BLaER1 (cell line): ENCODE results near the gene NFATC1.

Source experiments
- H3K27ac ChIP-seq: shearing (Covaris generic); formaldehyde crosslinking; 2 replicates; pipeline ENCODE4 v1.8.1; 2022
- H3K27me3 ChIP-seq: shearing (Covaris generic); formaldehyde crosslinking; 2 replicates; pipeline ENCODE4 v1.8.1; 2022
- H3K36me3 ChIP-seq: shearing (Covaris generic); formaldehyde crosslinking; 2 replicates; pipeline ENCODE4 v1.8.1; 2022
- H3K4me1 ChIP-seq: shearing (Covaris generic); formaldehyde crosslinking; 2 replicates; pipeline ENCODE4 v1.8.1; 2022
- H3K4me2 ChIP-seq: shearing (Covaris generic); formaldehyde crosslinking; 2 replicates; pipeline ENCODE4 v1.8.1; 2022
- H3K4me3 ChIP-seq: shearing (Covaris generic); formaldehyde crosslinking; 2 replicates; pipeline ENCODE4 v1.8.1; 2022
- H3K9ac ChIP-seq: shearing (Covaris generic); formaldehyde crosslinking; 2 replicates; pipeline ENCODE4 v1.8.1; 2022
- H3K9me3 ChIP-seq: shearing (Covaris generic); formaldehyde crosslinking; 2 replicates; pipeline ENCODE4 v1.8.1; 2022
- H4K20me1 ChIP-seq: shearing (Covaris generic); formaldehyde crosslinking; 2 replicates; pipeline ENCODE4 v1.8.1; 2022
- Cebpa-rat ChIP-seq: shearing (Covaris generic); IDR thresholded peaks from 2 replicates; pipeline ENCODE4 v1.8.1; 2022

Gene NFATC1

GRCh38 chr18:79395761-79396404 lies at the start of gene NFATC1:
NFATC1 (plus strand) TSS chr18:79395930; CDS start chr18:79396225, 295 bp downstream.
- 0 out of 2 replicates have a peak within 1 kb of the TSS, but pooled peaks have one; percentile 22 for H3K27ac ChIP-seq
- no peaks in the 10 kb centered on the region for H3K9me3 ChIP-seq
- H3K9ac ChIP-seq: peak within 1 kb of the TSS; percentile 69
- peaks cover 25% of the 10 kb centered on the region for H4K20me1 ChIP-seq
- H3K4me2 ChIP-seq: peak within 1 kb of the TSS; percentile 92
- H3K4me1 ChIP-seq: peaks cover 60% of the 10 kb centered on the region
- H3K36me3 ChIP-seq: no peaks in the 10 kb centered on the region
- no peak for TF ChIP-seq Cebpa-rat
- peaks cover 76% of the 10 kb centered on the region for H3K27me3 ChIP-seq
- peak within 1 kb of the TSS; percentile 75 for H3K4me3 ChIP-seq

GRCh38 chr18:79345981-79346380 lies 49.7 kb upstream of the NFATC1 start:
- no peak overlapping the region for H3K27ac ChIP-seq
- H3K4me3 ChIP-seq: no peak overlapping the region
- peaks cover 73% of the 10 kb centered on the region for H3K36me3 ChIP-seq
- no peak overlapping the region for H3K9ac ChIP-seq
- no peak overlapping the region for H3K4me2 ChIP-seq
- no peaks in the 10 kb centered on the region for H4K20me1 ChIP-seq
- H3K4me1 ChIP-seq: no peaks in the 10 kb centered on the region
- TF ChIP-seq Cebpa-rat: no peak
- no peaks in the 10 kb centered on the region for H3K27me3 ChIP-seq
- H3K9me3 ChIP-seq: no peaks in the 10 kb centered on the region

GRCh38 chr18:79348066-79348465 lies 47.7 kb upstream of the NFATC1 start:
- Histone ChIP-seq H3K4me1 (no peaks in the 10 kb centered on the region), H3K4me2 (no peak overlapping the region), H4K20me1 (no peaks in the 10 kb centered on the region), H3K27me3 (no peaks in the 10 kb centered on the region), H3K4me3 (no peak overlapping the region), H3K9ac (no peak overlapping the region), H3K9me3 (no peaks in the 10 kb centered on the region), H3K27ac (no peak overlapping the region), H3K36me3 (peaks cover 66% of the 10 kb centered on the region)
- no peak for TF ChIP-seq Cebpa-rat

- no peak overlapping the region for H3K9ac ChIP-seq
- no peak overlapping the region for H3K27ac ChIP-seq
- H3K9me3 ChIP-seq: no peaks in the 10 kb centered on the region
- H3K36me3 ChIP-seq: peaks cover 29% of the 10 kb centered on the region
- H3K4me3 ChIP-seq: no peak overlapping the region
- peaks cover 9% of the 10 kb centered on the region for H3K4me1 ChIP-seq
- H3K4me2 ChIP-seq: no peak overlapping the region
- no peaks in the 10 kb centered on the region for H4K20me1 ChIP-seq
- H3K27me3 ChIP-seq: no peaks in the 10 kb centered on the region
- TF ChIP-seq Cebpa-rat: no peak
Measured at GRCh38 chr18:79352432-79352831, 43.3 kb upstream of the NFATC1 start.

GRCh38 chr18:79353267-79353666 lies 42.5 kb upstream of the NFATC1 start:
- no peak overlapping the region for H3K4me2 ChIP-seq
- H4K20me1 ChIP-seq: no peaks in the 10 kb centered on the region
- H3K27me3 ChIP-seq: no peaks in the 10 kb centered on the region
- no peak overlapping the region for H3K4me3 ChIP-seq
- peaks cover 9% of the 10 kb centered on the region for H3K4me1 ChIP-seq
- peaks cover 21% of the 10 kb centered on the region for H3K36me3 ChIP-seq
- H3K9ac ChIP-seq: no peak overlapping the region
- TF ChIP-seq Cebpa-rat: no peak
- no peaks in the 10 kb centered on the region for H3K9me3 ChIP-seq
- no peak overlapping the region for H3K27ac ChIP-seq

- Histone ChIP-seq H3K9me3 (no peaks in the 10 kb centered on the region), H3K4me1 (peaks cover 9% of the 10 kb centered on the region), H3K27me3 (no peaks in the 10 kb centered on the region), H3K4me2 (no peak overlapping the region), H3K4me3 (no peak overlapping the region), H3K27ac (no peak overlapping the region), H3K36me3 (peaks cover 19% of the 10 kb centered on the region), H3K9ac (no peak overlapping the region), H4K20me1 (no peaks in the 10 kb centered on the region)
- TF ChIP-seq Cebpa-rat: no peak
Measured at GRCh38 chr18:79354350-79354749, 41.4 kb upstream of the NFATC1 start.

GRCh38 chr18:79355433-79356335 lies 40.0 kb upstream of the NFATC1 start:
- Histone ChIP-seq H4K20me1 (no peaks in the 10 kb centered on the region), H3K4me2 (peak overlapping the region; percentile 43), H3K27ac (no peak overlapping the region), H3K27me3 (no peaks in the 10 kb centered on the region), H3K9ac (no peak overlapping the region), H3K9me3 (no peaks in the 10 kb centered on the region), H3K4me1 (peaks cover 9% of the 10 kb centered on the region), H3K36me3 (peaks cover 22% of the 10 kb centered on the region), H3K4me3 (no peak overlapping the region)
- no peak for TF ChIP-seq Cebpa-rat

GRCh38 chr18:79356435-79356834 lies 39.3 kb upstream of the NFATC1 start:
- H3K4me3 ChIP-seq: no peak overlapping the region
- no peaks in the 10 kb centered on the region for H3K9me3 ChIP-seq
- H3K27me3 ChIP-seq: no peaks in the 10 kb centered on the region
- peak overlapping the region; percentile 43 for H3K4me2 ChIP-seq
- peaks cover 9% of the 10 kb centered on the region for H3K4me1 ChIP-seq
- H4K20me1 ChIP-seq: no peaks in the 10 kb centered on the region
- no peak overlapping the region for H3K9ac ChIP-seq
- no peak for TF ChIP-seq Cebpa-rat
- H3K27ac ChIP-seq: no peak overlapping the region
- H3K36me3 ChIP-seq: peaks cover 29% of the 10 kb centered on the region

GRCh38 chr18:79360933-79361332 lies 34.8 kb upstream of the NFATC1 start:
- Histone ChIP-seq H4K20me1 (no peaks in the 10 kb centered on the region), H3K9ac (no peak overlapping the region), H3K4me3 (no peak overlapping the region), H3K4me2 (no peak overlapping the region), H3K27me3 (no peaks in the 10 kb centered on the region), H3K9me3 (no peaks in the 10 kb centered on the region), H3K36me3 (peaks cover 48% of the 10 kb centered on the region), H3K27ac (no peak overlapping the region), H3K4me1 (peaks cover 6% of the 10 kb centered on the region)
- TF ChIP-seq Cebpa-rat: no peak

GRCh38 chr18:79361766-79362522 lies 33.8 kb upstream of the NFATC1 start:
- Histone ChIP-seq H4K20me1 (no peaks in the 10 kb centered on the region), H3K9me3 (no peaks in the 10 kb centered on the region), H3K4me3 (no peak overlapping the region), H3K27ac (no peak overlapping the region), H3K4me2 (no peak overlapping the region), H3K27me3 (no peaks in the 10 kb centered on the region), H3K36me3 (peaks cover 51% of the 10 kb centered on the region), H3K9ac (no peak overlapping the region), H3K4me1 (no peaks in the 10 kb centered on the region)
- no peak for TF ChIP-seq Cebpa-rat
